CD4-positive, alpha-beta T cell (primary cell): ENCODE data around the gene THAP6. TPM values are rescaled to one million over a fixed set of nuclear protein-coding genes. Genes with fewer than 3 reads are reported as not detected.

ENCODE experiments used
- ATAC-seq: fragments of 200-7000 bp; cut with Tn5 transposase; one replicate; pipeline ENCODE4 v1.10.0; 2022; ENCODE audit warnings: mild to moderate bottlenecking; ENCODE audit not compliant: poor library complexity
- CTCF ChIA-PET: fragments of 350-600 bp; sonication (Branson Sonifier 250); formaldehyde crosslinking; loops from one replicate; lab custom pipeline; 2021; ENCODE audit warnings: antibody characterized with exemption, inconsistent platforms; lab: Charles Lee
- POLR2A ChIA-PET: fragments of 350-600 bp; sonication (Branson Sonifier 250); formaldehyde crosslinking; loops from one replicate; lab custom pipeline; 2021; ENCODE audit warnings: antibody characterized with exemption, inconsistent platforms; lab: Charles Lee
- DNase-seq, 14 experiments: peaks; one replicate each; pipeline ENCODE4 v3.0.0-alpha.2; 2013 to 2020; ENCODE audit warnings: mixed read lengths in 2 of 14
- H3K27ac ChIP-seq, 2 donors: one replicate each; pipeline versions ENCODE4 v1.5.1 to v1.7.0; 2013; ENCODE audit warnings: low read length in 2 of 2, low read depth in 1 of 2, mild to moderate bottlenecking in 1 of 2
- H3K27me3 ChIP-seq, 2 experiments: 1 replicate in 1 of 2; 2 replicates in 1 of 2; pipeline versions ENCODE4 v1.6.1 to v1.7.0; 2013; ENCODE audit warnings: low read length in 2 of 2, control low read depth in 1 of 2, mild to moderate bottlenecking in 1 of 2, moderate library complexity in 1 of 2; ENCODE audit not compliant: insufficient read depth in 2 of 2, control insufficient read depth in 1 of 2
- H3K36me3 ChIP-seq: one replicate; pipeline ENCODE4 v1.6.1; 2013; ENCODE audit warnings: low read length, control low read depth; ENCODE audit not compliant: insufficient read depth
- H3K4me1 ChIP-seq: one replicate; pipeline ENCODE4 v1.6.1; 2013; ENCODE audit warnings: low read length, control low read depth; ENCODE audit not compliant: insufficient read depth
- H3K4me3 ChIP-seq: one replicate; pipeline ENCODE4 v1.5.1; 2013; ENCODE audit warnings: mild to moderate bottlenecking, low read length, moderate library complexity
- H3K9me3 ChIP-seq, 2 experiments: 1 replicate in 1 of 2; 2 replicates in 1 of 2; pipeline versions ENCODE4 v1.6.1 to v1.7.0; 2013; ENCODE audit warnings: low read length in 2 of 2, mild to moderate bottlenecking in 2 of 2, control low read depth in 1 of 2, moderate library complexity in 1 of 2; ENCODE audit not compliant: control insufficient read depth in 1 of 2, insufficient read depth in 1 of 2
- H3K27ac Mint-ChIP-seq: one replicate; pipeline ENCODE4 v1.8.0; 2020; ENCODE audit warnings: mixed read lengths
- H3K27me3 Mint-ChIP-seq: one replicate; pipeline ENCODE4 v1.8.0; 2021; ENCODE audit warnings: mixed read lengths
- H3K36me3 Mint-ChIP-seq: one replicate; pipeline ENCODE4 v1.8.0; 2021; ENCODE audit warnings: low read depth, mixed read lengths
- H3K4me1 Mint-ChIP-seq: one replicate; pipeline ENCODE4 v1.8.0; 2021; ENCODE audit warnings: low read depth, mixed read lengths
- H3K4me3 Mint-ChIP-seq: one replicate; pipeline ENCODE4 v1.8.0; 2020; ENCODE audit warnings: mild to moderate bottlenecking, mixed read lengths
- H3K9me3 Mint-ChIP-seq: one replicate; pipeline ENCODE4 v1.8.0; 2020; ENCODE audit warnings: mixed read lengths
- intact Hi-C, 2 experiments: fragments of 100-400 bp; cut with DNase I in 1 of 2; cut with micrococcal nuclease in 1 of 2; formaldehyde crosslinking; loops; one replicate each; pipeline versions ENCODE4 v1.15.1 to v1.9.0; 2023 to 2025; cut with DNase I, micrococcal nuclease
- total RNA-seq, 174 experiments: library from RNA in 2 of 174; stranded (reverse) in 2 of 174; gene quantifications; one replicate each; pipeline ENCODE4 v1.2.3 and lab custom pipeline; 2021 to 2026
- TF ChIP-seq, protein P1 (sequence below): fragments of 200-600 bp; IDR thresholded peaks from one replicate; pipeline ENCODE4 v1.8.0; 2022; ENCODE audit warnings: antibody characterized with exemption, mild to moderate bottlenecking

The THAP6 gene
- total RNA-seq, 2 experiments from 2014 or later = 19.1 to 22.8 TPM

DNA sequence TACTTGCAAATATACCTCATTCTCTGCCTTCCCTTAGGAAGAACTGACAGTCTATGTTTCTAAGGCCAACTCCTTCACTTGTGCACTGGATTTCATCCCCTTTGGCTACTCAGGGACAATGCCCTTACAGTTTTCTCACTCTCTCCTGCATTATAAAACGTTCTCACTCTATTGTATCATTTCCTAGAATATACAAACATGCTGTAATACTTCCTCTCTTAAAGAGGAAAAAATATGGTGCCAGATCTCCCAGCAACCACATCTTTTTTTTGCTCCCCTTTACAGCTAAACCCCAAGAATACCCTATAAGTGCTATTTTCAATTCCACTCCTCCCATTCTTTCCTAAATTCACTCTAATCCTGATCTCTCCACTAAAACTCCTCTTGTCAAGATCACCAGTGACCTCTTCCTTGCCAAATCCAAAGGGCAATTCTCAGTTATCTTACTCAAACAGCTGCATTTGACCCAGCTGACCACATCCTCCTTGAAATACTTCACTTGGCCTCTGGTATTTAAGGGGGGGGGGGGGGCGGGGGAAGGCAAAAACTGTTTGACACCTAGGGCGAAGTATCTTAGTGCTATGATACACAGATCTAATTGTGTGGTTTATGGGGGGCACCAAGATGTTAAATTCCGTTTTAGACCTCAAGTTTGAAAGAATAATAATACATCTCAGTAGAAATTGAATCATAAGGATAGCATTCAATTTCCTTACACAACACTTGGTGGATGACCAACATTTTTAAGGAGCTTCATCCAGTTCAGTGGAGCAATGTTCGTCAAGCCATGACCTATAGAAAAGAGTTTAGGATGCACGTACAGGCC, 1.7 kb upstream of the THAP6 start:
- Mint-ChIP-seq H3K4me3 (no peak overlapping the region), H3K27ac (no peak overlapping the region)

DNA sequence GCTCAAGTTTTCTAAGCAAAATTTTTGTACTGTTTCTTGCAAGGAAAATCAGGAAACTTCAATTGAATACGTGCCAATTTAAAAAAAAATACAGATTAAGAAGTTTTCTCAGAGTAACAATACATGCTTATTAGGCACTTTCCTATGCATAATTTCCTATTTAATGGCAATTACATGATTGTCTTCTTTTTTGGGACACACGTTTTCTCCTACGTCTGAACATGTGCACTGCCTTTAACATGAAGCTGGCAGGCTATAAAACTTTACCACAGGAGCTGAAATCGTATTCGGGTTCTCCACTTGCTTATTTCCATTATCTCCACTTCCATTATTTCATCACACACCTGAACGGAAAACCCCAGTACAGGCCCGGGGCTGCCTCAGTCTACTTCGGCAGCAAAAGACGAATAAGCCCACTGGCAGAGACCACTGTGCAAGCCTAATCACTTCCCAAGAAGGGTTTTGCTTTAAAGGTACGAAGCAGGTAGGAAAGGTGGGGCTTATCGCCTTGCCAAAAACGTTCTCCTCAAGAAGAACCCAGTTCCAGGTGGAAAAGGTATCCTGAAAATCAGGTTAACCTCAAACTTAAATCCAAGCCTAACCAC, 645 bp upstream of the THAP6 start:
- Histone ChIP-seq H3K9me3 (no peaks in the 10 kb centered on the region), H3K4me1 (peaks cover 21% of the 10 kb centered on the region), H3K27me3 (no peaks in the 10 kb centered on the region), H3K27ac (peak overlapping the region; percentile 94 to 97), H3K36me3 (peaks cover 26% of the 10 kb centered on the region), H3K4me3 (peak overlapping the region; percentile 77)
- ATAC-seq (no peak), DNase-seq (no peak)
- Mint-ChIP-seq H3K9me3 (no peaks in the 10 kb centered on the region), H3K4me3 (no peak overlapping the region), H3K4me1 (peaks cover 32% of the 10 kb centered on the region), H3K36me3 (peaks cover 64% of the 10 kb centered on the region), H3K27me3 (no peaks in the 10 kb centered on the region), H3K27ac (no peak overlapping the region)
- intact Hi-C loops = loop anchor here (1.0 to 10.0 kb wide), 8 partner anchors 159 to 1641 kb away; partner anchors contain the start of genes G3BP2 (in 2 of the 2), CCNG2 (in 1 of the 2), NAAA (in 1 of the 2) and NUP54 (in 1 of the 2)
- POLR2A ChIA-PET = interaction anchor here (0.8 to 3.6 kb wide), 14 partner anchors 8 to 573 kb away, joined by 3 to 46 read pairs (median 8); partner anchors contain the start of genes CDKL2, G3BP2, NAAA and SDAD1
- TF ChIP-seq, protein P1, sequence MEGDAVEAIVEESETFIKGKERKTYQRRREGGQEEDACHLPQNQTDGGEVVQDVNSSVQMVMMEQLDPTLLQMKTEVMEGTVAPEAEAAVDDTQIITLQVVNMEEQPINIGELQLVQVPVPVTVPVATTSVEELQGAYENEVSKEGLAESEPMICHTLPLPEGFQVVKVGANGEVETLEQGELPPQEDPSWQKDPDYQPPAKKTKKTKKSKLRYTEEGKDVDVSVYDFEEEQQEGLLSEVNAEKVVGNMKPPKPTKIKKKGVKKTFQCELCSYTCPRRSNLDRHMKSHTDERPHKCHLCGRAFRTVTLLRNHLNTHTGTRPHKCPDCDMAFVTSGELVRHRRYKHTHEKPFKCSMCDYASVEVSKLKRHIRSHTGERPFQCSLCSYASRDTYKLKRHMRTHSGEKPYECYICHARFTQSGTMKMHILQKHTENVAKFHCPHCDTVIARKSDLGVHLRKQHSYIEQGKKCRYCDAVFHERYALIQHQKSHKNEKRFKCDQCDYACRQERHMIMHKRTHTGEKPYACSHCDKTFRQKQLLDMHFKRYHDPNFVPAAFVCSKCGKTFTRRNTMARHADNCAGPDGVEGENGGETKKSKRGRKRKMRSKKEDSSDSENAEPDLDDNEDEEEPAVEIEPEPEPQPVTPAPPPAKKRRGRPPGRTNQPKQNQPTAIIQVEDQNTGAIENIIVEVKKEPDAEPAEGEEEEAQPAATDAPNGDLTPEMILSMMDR = no peak
- CTCF ChIA-PET = interaction anchor here (1.0 to 2.7 kb wide), 4 partner anchors 17 to 232 kb away, joined by 3 to 8 read pairs (median 4); partner anchors contain the start of gene USO1

More for the DNA sequence above, 1.7 kb upstream of the THAP6 start:
- ChIA-PET CTCF (interaction anchor here (1.7 to 2.7 kb wide), 2 partner anchors 16 to 212 kb away, joined by 3 to 8 read pairs; partner anchors contain the start of gene USO1), POLR2A (interaction anchor here (2.2 to 3.6 kb wide), 5 partner anchors 14 to 428 kb away, joined by 14 to 46 read pairs (median 22); partner anchors contain the start of genes CDKL2, G3BP2, NAAA and USO1)
- Mint-ChIP-seq H3K36me3 (peaks cover 59% of the 10 kb centered on the region), H3K9me3 (no peaks in the 10 kb centered on the region), H3K4me1 (peaks cover 28% of the 10 kb centered on the region), H3K27me3 (no peaks in the 10 kb centered on the region)
- H3K4me3 ChIP-seq = peak overlapping the region; percentile 77
- ATAC-seq = no peak
- no peaks in the 10 kb centered on the region for H3K27me3 ChIP-seq
- TF ChIP-seq, protein P1 = no peak
- peak in 3 of 14 experiments; percentile 11 to 43 (median 15) for DNase-seq
- peak overlapping the region in 1 of 2 donors; percentile 97 for H3K27ac ChIP-seq
- peaks cover 26% of the 10 kb centered on the region for H3K36me3 ChIP-seq
- no peaks in the 10 kb centered on the region for H3K9me3 ChIP-seq
- intact Hi-C loops = loop anchor here (5.0 to 10.0 kb wide), 6 partner anchors 162 to 1642 kb away; partner anchors contain the start of genes CCNG2 (in 1 of the 2), G3BP2 (in 1 of the 2), NAAA (in 1 of the 2) and NUP54 (in 1 of the 2)
- H3K4me1 ChIP-seq = peaks cover 21% of the 10 kb centered on the region
